Activated naive CD8-positive, alpha-beta T cell treated with anti-CD3 and anti-CD28 coated beads, Interleukin-2, amount 50 U/mL, for 24 hours (primary cell): Measurements from ENCODE around the gene ADAMTS17.

Source experiments
- ATAC-seq: fragments of 150-1000 bp; cut with Tn5 transposase; one replicate; pipeline ENCODE4 v1.10.0; 2021
- DNase-seq: peaks from one replicate; pipeline ENCODE4 v3.0.0; 2021
- H3K27ac Mint-ChIP-seq: one replicate; pipeline ENCODE4 v1.8.0; 2021; ENCODE audit warnings: mild to moderate bottlenecking, mixed read lengths
- H3K27me3 Mint-ChIP-seq: one replicate; pipeline ENCODE4 v1.8.0; 2021; ENCODE audit warnings: mixed read lengths
- H3K36me3 Mint-ChIP-seq: one replicate; pipeline ENCODE4 v1.8.0; 2021; ENCODE audit warnings: low read depth, mixed read lengths
- H3K4me1 Mint-ChIP-seq: one replicate; pipeline ENCODE4 v1.8.0; 2021; ENCODE audit warnings: mixed read lengths
- H3K4me3 Mint-ChIP-seq: one replicate; pipeline ENCODE4 v1.8.0; 2021; ENCODE audit warnings: mild to moderate bottlenecking, moderate library complexity, mixed read lengths
- H3K9me3 Mint-ChIP-seq: one replicate; pipeline ENCODE4 v1.8.0; 2021; ENCODE audit warnings: mixed read lengths

Gene ADAMTS17

GRCh38 chr15:100048736-100049135 lies 293.0 kb downstream of the ADAMTS17 start:
- ATAC-seq (no peak), DNase-seq (no peak)
- H3K27me3 Mint-ChIP-seq = no peaks in the 10 kb centered on the region
- H3K4me1 Mint-ChIP-seq = no peaks in the 10 kb centered on the region
- H3K4me3 Mint-ChIP-seq = no peak overlapping the region
- H3K27ac Mint-ChIP-seq = no peak overlapping the region
- peaks cover 11% of the 10 kb centered on the region for H3K36me3 Mint-ChIP-seq
- H3K9me3 Mint-ChIP-seq = peaks cover 8% of the 10 kb centered on the region

- no peaks in the 10 kb centered on the region for H3K4me1 Mint-ChIP-seq
- H3K27me3 Mint-ChIP-seq = no peaks in the 10 kb centered on the region
- no peak overlapping the region for H3K27ac Mint-ChIP-seq
- peaks cover 11% of the 10 kb centered on the region for H3K36me3 Mint-ChIP-seq
- ATAC-seq = no peak
- H3K9me3 Mint-ChIP-seq = peaks cover 8% of the 10 kb centered on the region
- H3K4me3 Mint-ChIP-seq = no peak overlapping the region
- DNase-seq = no peak
Observed at GRCh38 chr15:100043692-100044091, 298.1 kb downstream of the ADAMTS17 start.

- ATAC-seq = no peak
- Mint-ChIP-seq H3K4me1 (no peaks in the 10 kb centered on the region), H3K36me3 (peaks cover 11% of the 10 kb centered on the region), H3K27me3 (no peaks in the 10 kb centered on the region), H3K27ac (no peak overlapping the region), H3K9me3 (peaks cover 8% of the 10 kb centered on the region), H3K4me3 (no peak overlapping the region)
- DNase-seq = no peak
Observed at GRCh38 chr15:100043068-100043641, 298.6 kb downstream of the ADAMTS17 start.

GRCh38 chr15:100042558-100042957 lies 299.2 kb downstream of the ADAMTS17 start:
- no peaks in the 10 kb centered on the region for H3K4me1 Mint-ChIP-seq
- H3K4me3 Mint-ChIP-seq = no peak overlapping the region
- DNase-seq = no peak
- H3K27ac Mint-ChIP-seq = no peak overlapping the region
- H3K27me3 Mint-ChIP-seq = no peaks in the 10 kb centered on the region
- no peak for ATAC-seq
- H3K36me3 Mint-ChIP-seq = peaks cover 7% of the 10 kb centered on the region
- peaks cover 5% of the 10 kb centered on the region for H3K9me3 Mint-ChIP-seq

- DNase-seq (no peak), ATAC-seq (no peak)
- H3K36me3 Mint-ChIP-seq = peaks cover 2% of the 10 kb centered on the region
- H3K27ac Mint-ChIP-seq = no peak overlapping the region
- H3K9me3 Mint-ChIP-seq = no peaks in the 10 kb centered on the region
- H3K4me3 Mint-ChIP-seq = no peak overlapping the region
- no peaks in the 10 kb centered on the region for H3K27me3 Mint-ChIP-seq
- no peaks in the 10 kb centered on the region for H3K4me1 Mint-ChIP-seq
Observed at GRCh38 chr15:100041127-100041828, 300.5 kb downstream of the ADAMTS17 start.

- no peak for DNase-seq
- H3K4me1 Mint-ChIP-seq = no peaks in the 10 kb centered on the region
- H3K9me3 Mint-ChIP-seq = no peaks in the 10 kb centered on the region
- H3K4me3 Mint-ChIP-seq = no peak overlapping the region
- H3K27ac Mint-ChIP-seq = no peak overlapping the region
- ATAC-seq = no peak
- H3K36me3 Mint-ChIP-seq = peaks cover 2% of the 10 kb centered on the region
- no peaks in the 10 kb centered on the region for H3K27me3 Mint-ChIP-seq
Observed at GRCh38 chr15:100039994-100040393, 301.8 kb downstream of the ADAMTS17 start.

GRCh38 chr15:100038736-100039135 lies 303.0 kb downstream of the ADAMTS17 start:
- ATAC-seq = no peak

GRCh38 chr15:100037901-100038300 lies 303.9 kb downstream of the ADAMTS17 start:
- no peaks in the 10 kb centered on the region for H3K9me3 Mint-ChIP-seq
- no peaks in the 10 kb centered on the region for H3K36me3 Mint-ChIP-seq
- H3K4me3 Mint-ChIP-seq = no peak overlapping the region
- H3K27me3 Mint-ChIP-seq = no peaks in the 10 kb centered on the region
- H3K4me1 Mint-ChIP-seq = no peaks in the 10 kb centered on the region
- ATAC-seq = no peak
- H3K27ac Mint-ChIP-seq = no peak overlapping the region
- DNase-seq = no peak

More at GRCh38 chr15:100038736-100039135, 303.0 kb downstream of the ADAMTS17 start:
- Mint-ChIP-seq H3K4me1 (no peaks in the 10 kb centered on the region), H3K9me3 (no peaks in the 10 kb centered on the region), H3K27ac (no peak overlapping the region), H3K4me3 (no peak overlapping the region), H3K27me3 (no peaks in the 10 kb centered on the region), H3K36me3 (no peaks in the 10 kb centered on the region)
- DNase-seq = no peak

- Mint-ChIP-seq H3K27me3 (no peaks in the 10 kb centered on the region), H3K36me3 (no peaks in the 10 kb centered on the region), H3K27ac (no peak overlapping the region), H3K9me3 (no peaks in the 10 kb centered on the region), H3K4me3 (no peak overlapping the region), H3K4me1 (no peaks in the 10 kb centered on the region)
- no peak for ATAC-seq
- DNase-seq = no peak
Observed at GRCh38 chr15:100036015-100036414, 305.8 kb downstream of the ADAMTS17 start.

GRCh38 chr15:100034191-100034590 lies 307.6 kb downstream of the ADAMTS17 start:
- H3K27ac Mint-ChIP-seq = no peak overlapping the region
- no peak overlapping the region for H3K4me3 Mint-ChIP-seq
- peaks cover under 1% of the 10 kb centered on the region for H3K9me3 Mint-ChIP-seq
- peaks cover 3% of the 10 kb centered on the region for H3K36me3 Mint-ChIP-seq
- DNase-seq (no peak), ATAC-seq (no peak)
- no peaks in the 10 kb centered on the region for H3K4me1 Mint-ChIP-seq
- H3K27me3 Mint-ChIP-seq = no peaks in the 10 kb centered on the region

GRCh38 chr15:100033140-100033857 lies 308.5 kb downstream of the ADAMTS17 start:
- H3K9me3 Mint-ChIP-seq = peaks cover 7% of the 10 kb centered on the region
- ATAC-seq = no peak
- no peak for DNase-seq
- H3K4me1 Mint-ChIP-seq = no peaks in the 10 kb centered on the region
- no peak overlapping the region for H3K27ac Mint-ChIP-seq
- H3K4me3 Mint-ChIP-seq = no peak overlapping the region
- peaks cover 8% of the 10 kb centered on the region for H3K36me3 Mint-ChIP-seq
- no peaks in the 10 kb centered on the region for H3K27me3 Mint-ChIP-seq

- DNase-seq (no peak), ATAC-seq (no peak)
- H3K4me3 Mint-ChIP-seq = no peak overlapping the region
- H3K36me3 Mint-ChIP-seq = peaks cover 11% of the 10 kb centered on the region
- H3K27me3 Mint-ChIP-seq = no peaks in the 10 kb centered on the region
- H3K4me1 Mint-ChIP-seq = no peaks in the 10 kb centered on the region
- H3K27ac Mint-ChIP-seq = no peak overlapping the region
- peaks cover 10% of the 10 kb centered on the region for H3K9me3 Mint-ChIP-seq
Observed at GRCh38 chr15:100032358-100033085, 309.3 kb downstream of the ADAMTS17 start.

- Mint-ChIP-seq H3K4me3 (no peak overlapping the region), H3K27ac (no peak overlapping the region), H3K9me3 (peaks cover 17% of the 10 kb centered on the region), H3K4me1 (no peaks in the 10 kb centered on the region), H3K36me3 (peaks cover 12% of the 10 kb centered on the region), H3K27me3 (no peaks in the 10 kb centered on the region)
- ATAC-seq (no peak), DNase-seq (no peak)
Observed at GRCh38 chr15:100031665-100032357, 310.0 kb downstream of the ADAMTS17 start.

GRCh38 chr15:100030586-100031229 lies 311.1 kb downstream of the ADAMTS17 start:
- ATAC-seq = no peak
- DNase-seq = no peak
- no peaks in the 10 kb centered on the region for H3K27me3 Mint-ChIP-seq
- H3K4me3 Mint-ChIP-seq = no peak overlapping the region
- H3K4me1 Mint-ChIP-seq = no peaks in the 10 kb centered on the region
- H3K27ac Mint-ChIP-seq = no peak overlapping the region
- H3K36me3 Mint-ChIP-seq = peaks cover 12% of the 10 kb centered on the region
- H3K9me3 Mint-ChIP-seq = peaks cover 19% of the 10 kb centered on the region
